ENCODE results near the gene ZIC4.

Gene ZIC4

GRCh38 chr3:147341727-147342126 is 64.6 kb downstream of the ZIC4 start:
- no peak for DNase-seq

- DNase-seq: no peak
These were observed 69.6 kb downstream of the ZIC4 start for GRCh38 chr3:147336543-147337278.

Data from NCI-H1105 (cell line).